Measurements from ENCODE around the gene HTR2A. TPM values are rescaled to one million over a fixed set of nuclear protein-coding genes. Genes with fewer than 3 reads are reported as not detected.

The HTR2A gene
- polyA plus RNA-seq, 1 donor (not counting 4 experiments of a cell fraction or from before 2014, with no cell fraction given), result not detected

- H3K36me3 ChIP-seq (ENCODE audit: control insufficient read depth in 2 of 2, extremely low read depth in 1 of 2, insufficient read depth in 2 of 2, low read length in 2 of 2), result no peaks in the 10 kb centered on the region
- H3K4me2 ChIP-seq (ENCODE audit: control insufficient read depth, extremely low read depth, insufficient read depth, low read depth, low read length), result no peak overlapping the region
- FAIRE-seq (no peak), DNase-seq (ENCODE audit: low read depth, low spot score) (no peak)
- dilution Hi-C loops (cut with MboI; ENCODE audit: extremely low pct_ligation_motif_present, low sequenced_read_pairs), result no loop called here
- H3K9me1 ChIP-seq (ENCODE audit: control insufficient read depth, extremely low read depth, insufficient read depth, low read length), result no peaks in the 10 kb centered on the region
- no peaks in the 10 kb centered on the region for H3K27me3 ChIP-seq (ENCODE audit: control insufficient read depth, extremely low read depth, insufficient read depth, low read length)
- H4K20me1 ChIP-seq (ENCODE audit: control insufficient read depth, extremely low read depth, insufficient read depth, low read length), result no peaks in the 10 kb centered on the region
- no peak overlapping the region for H2AFZ ChIP-seq (ENCODE audit: control insufficient read depth, low read length)
- TF ChIP-seq CTCF (optimal IDR thresholded peaks at IDR 0.05 in 1 of 3, IDR thresholded peaks at IDR 0.05 in 1 of 3, conservative IDR thresholded peaks at IDR 0.05 in 1 of 3; ENCODE audit: extremely low read depth in 1 of 3, insufficient read depth in 2 of 3, low read length in 3 of 3) (no peak), EZH2 (IDR thresholded peaks at IDR 0.05; ENCODE audit: low read length) (no peak)
- no peaks in the 10 kb centered on the region for H3K4me1 ChIP-seq (ENCODE audit: control insufficient read depth, extremely low read depth, insufficient read depth, low read length)
- no peak overlapping the region for H3K27ac ChIP-seq (ENCODE audit: control insufficient read depth, insufficient read depth, low read length)
- H3K4me3 ChIP-seq (ENCODE audit: control insufficient read depth in 2 of 3, extremely low read depth in 1 of 3, insufficient read depth in 2 of 3, low read depth in 1 of 3, low read length in 3 of 3), result no peak overlapping the region
- H3K9me3 ChIP-seq (ENCODE audit: control insufficient read depth, low read depth, low read length), result no peaks in the 10 kb centered on the region
- H3K9ac ChIP-seq (ENCODE audit: control insufficient read depth, extremely low read depth, insufficient read depth, low read length), result no peak overlapping the region
- no peaks in the 10 kb centered on the region for H3K79me2 ChIP-seq (ENCODE audit: control insufficient read depth, insufficient read depth, low read length)
Observed at GRCh38 chr13:46846726-46847125, 50.1 kb downstream of the HTR2A start.

- dilution Hi-C loops (cut with MboI; ENCODE audit: extremely low pct_ligation_motif_present, low sequenced_read_pairs), result no loop called here
- Histone ChIP-seq H3K27ac (ENCODE audit: control insufficient read depth, insufficient read depth, low read length) (no peak overlapping the region), H3K4me3 (ENCODE audit: control insufficient read depth in 2 of 3, extremely low read depth in 1 of 3, insufficient read depth in 2 of 3, low read depth in 1 of 3, low read length in 3 of 3) (no peak overlapping the region), H3K9ac (ENCODE audit: control insufficient read depth, extremely low read depth, insufficient read depth, low read length) (no peak overlapping the region), H3K9me3 (ENCODE audit: control insufficient read depth, low read depth, low read length) (no peaks in the 10 kb centered on the region), H3K9me1 (ENCODE audit: control insufficient read depth, extremely low read depth, insufficient read depth, low read length) (no peaks in the 10 kb centered on the region), H3K36me3 (ENCODE audit: control insufficient read depth in 2 of 2, extremely low read depth in 1 of 2, insufficient read depth in 2 of 2, low read length in 2 of 2) (no peaks in the 10 kb centered on the region), H3K27me3 (ENCODE audit: control insufficient read depth, extremely low read depth, insufficient read depth, low read length) (no peaks in the 10 kb centered on the region), H4K20me1 (ENCODE audit: control insufficient read depth, extremely low read depth, insufficient read depth, low read length) (no peaks in the 10 kb centered on the region), H3K4me1 (ENCODE audit: control insufficient read depth, extremely low read depth, insufficient read depth, low read length) (no peaks in the 10 kb centered on the region), H3K79me2 (ENCODE audit: control insufficient read depth, insufficient read depth, low read length) (no peaks in the 10 kb centered on the region), H3K4me2 (ENCODE audit: control insufficient read depth, extremely low read depth, insufficient read depth, low read depth, low read length) (no peak overlapping the region), H2AFZ (ENCODE audit: control insufficient read depth, low read length) (no peak overlapping the region)
- FAIRE-seq (no peak), DNase-seq (ENCODE audit: low read depth, low spot score) (no peak)
- no peak for TF ChIP-seq CTCF (optimal IDR thresholded peaks at IDR 0.05 in 1 of 3, IDR thresholded peaks at IDR 0.05 in 1 of 3, conservative IDR thresholded peaks at IDR 0.05 in 1 of 3; ENCODE audit: extremely low read depth in 1 of 3, insufficient read depth in 2 of 3, low read length in 3 of 3)
Observed at GRCh38 chr13:46845146-46845545, 51.7 kb downstream of the HTR2A start.
